ENCODE measurements around the gene HMGCL. TPM values are rescaled to one million over a fixed set of nuclear protein-coding genes. Genes with fewer than 3 reads are reported as not detected.

Gene HMGCL
- total and polyA plus RNA-seq, 2 donors from 2014 or later: 51.5 to 205 TPM

DNA sequence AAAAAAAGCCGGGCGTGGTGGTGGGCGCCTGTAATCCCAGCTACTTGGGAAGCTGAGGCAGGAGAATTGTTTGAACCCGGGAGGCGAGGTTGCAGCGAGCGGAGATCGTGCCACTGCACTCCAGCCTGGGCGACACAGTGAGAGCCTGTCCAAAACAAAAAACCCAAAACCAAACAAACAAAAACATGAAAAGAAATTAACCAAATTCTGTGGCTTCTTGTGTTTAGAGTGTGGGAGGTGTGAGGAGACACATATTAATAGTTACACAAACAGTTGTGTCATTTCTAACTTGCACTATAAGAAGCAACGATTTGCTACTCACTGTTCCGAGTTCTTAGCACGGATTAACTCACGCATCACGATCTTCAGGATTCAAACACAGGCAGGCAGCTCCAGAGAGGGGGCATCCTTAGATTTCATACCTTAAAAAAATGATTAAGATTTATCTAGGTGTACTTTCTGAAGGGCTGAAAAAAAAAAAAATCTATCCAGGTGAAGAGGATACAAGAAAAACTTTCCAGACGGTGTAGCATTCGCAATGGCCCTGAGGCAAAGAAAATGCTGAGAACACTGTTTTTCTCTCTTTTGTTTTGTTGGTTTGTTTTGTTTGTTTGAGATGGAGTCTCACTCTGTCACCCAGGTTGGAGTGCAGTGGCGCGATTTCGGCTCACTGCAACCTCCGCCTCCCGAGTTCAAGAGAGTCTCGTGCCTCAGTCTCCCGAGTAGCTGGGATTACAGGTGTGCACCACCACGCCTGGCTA lies 713 bp upstream of the HMGCL start:
- no peak for FAIRE-seq
- Histone ChIP-seq H3K4me3 (ENCODE audit: low read length in 3 of 3) (peak overlapping the region; percentile 70 to 96 (median 89)), H3K27ac (ENCODE audit: low read depth in 2 of 2, low read length in 2 of 2) (peak overlapping the region in 1 of 2 donors; percentile 69), H3K9ac (ENCODE audit: low read length in 3 of 3) (peak overlapping the region in 1 of 3 donors; percentile 99), H3K4me1 (ENCODE audit: control insufficient read depth in 2 of 3, insufficient read depth in 2 of 3, low read depth in 1 of 3, low read length in 3 of 3) (peaks cover 0 to 3% (median 0%) of the 10 kb centered on the region in 3 donors), H3K27me3 (ENCODE audit: control insufficient read depth, insufficient read depth, low read length) (no peaks in the 10 kb centered on the region), H3K9me3 (ENCODE audit: control insufficient read depth in 2 of 3, insufficient read depth in 1 of 3, low read length in 3 of 3) (no peaks in the 10 kb centered on the region), H3K36me3 (ENCODE audit: control insufficient read depth in 2 of 3, insufficient read depth in 3 of 3, low read length in 3 of 3) (no peaks in the 10 kb centered on the region)
- TF ChIP-seq, protein P1, sequence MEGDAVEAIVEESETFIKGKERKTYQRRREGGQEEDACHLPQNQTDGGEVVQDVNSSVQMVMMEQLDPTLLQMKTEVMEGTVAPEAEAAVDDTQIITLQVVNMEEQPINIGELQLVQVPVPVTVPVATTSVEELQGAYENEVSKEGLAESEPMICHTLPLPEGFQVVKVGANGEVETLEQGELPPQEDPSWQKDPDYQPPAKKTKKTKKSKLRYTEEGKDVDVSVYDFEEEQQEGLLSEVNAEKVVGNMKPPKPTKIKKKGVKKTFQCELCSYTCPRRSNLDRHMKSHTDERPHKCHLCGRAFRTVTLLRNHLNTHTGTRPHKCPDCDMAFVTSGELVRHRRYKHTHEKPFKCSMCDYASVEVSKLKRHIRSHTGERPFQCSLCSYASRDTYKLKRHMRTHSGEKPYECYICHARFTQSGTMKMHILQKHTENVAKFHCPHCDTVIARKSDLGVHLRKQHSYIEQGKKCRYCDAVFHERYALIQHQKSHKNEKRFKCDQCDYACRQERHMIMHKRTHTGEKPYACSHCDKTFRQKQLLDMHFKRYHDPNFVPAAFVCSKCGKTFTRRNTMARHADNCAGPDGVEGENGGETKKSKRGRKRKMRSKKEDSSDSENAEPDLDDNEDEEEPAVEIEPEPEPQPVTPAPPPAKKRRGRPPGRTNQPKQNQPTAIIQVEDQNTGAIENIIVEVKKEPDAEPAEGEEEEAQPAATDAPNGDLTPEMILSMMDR (IDR thresholded peaks at IDR 0.05; ENCODE audit: borderline replicate concordance, extremely low read depth, insufficient read depth): no peak
- peak in 2 of 5 donors; percentile 14 for DNase-seq
- intact Hi-C loops (cut with DNase I): no loop called here

DNA sequence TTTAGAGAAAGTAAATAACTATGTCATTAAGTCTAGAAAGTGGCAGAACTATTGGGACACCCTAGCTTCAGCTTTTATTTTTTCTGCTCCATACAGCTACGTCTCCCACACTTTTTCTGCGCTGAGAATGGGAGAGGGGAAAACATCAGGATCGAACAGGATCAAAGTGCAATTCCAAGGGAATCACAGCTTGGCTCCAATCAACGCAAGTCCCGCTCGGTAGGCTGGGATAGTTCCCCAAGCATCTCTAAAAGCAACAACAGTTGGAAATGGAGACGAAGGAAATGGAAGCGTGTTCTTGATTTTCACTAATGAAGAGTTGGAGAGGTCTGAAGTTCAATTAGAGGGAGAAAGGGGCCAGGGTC lies 536 bp downstream of the HMGCL start:
- H3K27ac ChIP-seq (ENCODE audit: low read depth in 2 of 2, low read length in 2 of 2): peak overlapping the region; percentile 69 to 89
- H3K36me3 ChIP-seq (ENCODE audit: control insufficient read depth in 2 of 3, insufficient read depth in 3 of 3, low read length in 3 of 3): peaks cover 0 to 3% (median 0%) of the 10 kb centered on the region in 3 donors
- peak overlapping the region; percentile 61 to 99 (median 72) for H3K9ac ChIP-seq (ENCODE audit: low read length in 3 of 3)
- DNase-seq (no peak), FAIRE-seq (no peak)
- peaks cover 0 to 3% (median 0%) of the 10 kb centered on the region in 3 donors for H3K4me1 ChIP-seq (ENCODE audit: control insufficient read depth in 2 of 3, insufficient read depth in 2 of 3, low read depth in 1 of 3, low read length in 3 of 3)
- H3K9me3 ChIP-seq (ENCODE audit: control insufficient read depth in 2 of 3, insufficient read depth in 1 of 3, low read length in 3 of 3): no peaks in the 10 kb centered on the region
- peak overlapping the region; percentile 70 to 96 (median 89) for H3K4me3 ChIP-seq (ENCODE audit: low read length in 3 of 3)
- TF ChIP-seq, protein P1 (IDR thresholded peaks at IDR 0.05; ENCODE audit: borderline replicate concordance, extremely low read depth, insufficient read depth): no peak
- intact Hi-C loops (cut with DNase I): no loop called here
- no peaks in the 10 kb centered on the region for H3K27me3 ChIP-seq (ENCODE audit: control insufficient read depth, insufficient read depth, low read length)

DNA sequence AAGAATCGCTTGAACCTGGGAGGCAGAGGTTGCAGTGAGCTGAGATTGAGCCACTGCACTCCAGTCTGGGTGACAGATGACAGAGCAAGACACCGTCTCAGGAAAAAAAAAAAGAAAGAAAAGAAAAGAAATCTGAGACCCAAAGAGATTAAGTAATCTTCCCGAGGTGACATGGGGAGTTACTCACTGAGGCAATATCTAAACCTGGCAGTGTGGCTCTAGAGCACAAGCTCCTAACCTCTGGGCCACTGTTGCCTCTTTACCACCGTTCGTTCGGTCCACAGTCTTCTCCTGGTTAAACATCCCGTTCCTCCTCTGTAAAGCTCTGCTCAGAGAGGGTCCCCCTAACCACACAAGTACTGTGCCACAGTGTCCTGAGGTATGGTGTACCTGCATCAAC lies 1.5 kb downstream of the HMGCL start:
- H3K9me3 ChIP-seq (ENCODE audit: control insufficient read depth in 2 of 3, insufficient read depth in 1 of 3, low read length in 3 of 3): no peaks in the 10 kb centered on the region
- DNase-seq: no peak
- FAIRE-seq: no peak
- H3K4me1 ChIP-seq (ENCODE audit: control insufficient read depth in 2 of 3, insufficient read depth in 2 of 3, low read depth in 1 of 3, low read length in 3 of 3): peaks cover 0 to 3% (median 0%) of the 10 kb centered on the region in 3 donors
- no peaks in the 10 kb centered on the region for H3K27me3 ChIP-seq (ENCODE audit: control insufficient read depth, insufficient read depth, low read length)
- peaks cover 0 to 3% (median 0%) of the 10 kb centered on the region in 3 donors for H3K36me3 ChIP-seq (ENCODE audit: control insufficient read depth in 2 of 3, insufficient read depth in 3 of 3, low read length in 3 of 3)
- intact Hi-C loops (cut with DNase I): no loop called here
- TF ChIP-seq, protein P1 (IDR thresholded peaks at IDR 0.05; ENCODE audit: borderline replicate concordance, extremely low read depth, insufficient read depth): no peak
- no peak overlapping the region for H3K9ac ChIP-seq (ENCODE audit: low read length in 3 of 3)
- H3K27ac ChIP-seq (ENCODE audit: low read depth in 2 of 2, low read length in 2 of 2): no peak overlapping the region
- peak overlapping the region; percentile 2 to 96 (median 70) for H3K4me3 ChIP-seq (ENCODE audit: low read length in 3 of 3)
